Endothelial cell of umbilical vein (primary cell): ENCODE data around the gene CBLL1. TPM values are rescaled to one million over a fixed set of nuclear protein-coding genes. Genes with fewer than 3 reads are reported as not detected.

Experiments
- BruUV-seq: library from RNA; stranded (reverse); fragments of 400-500 nt; replicated peaks from 2 replicates; lab custom pipeline; 2021; lab: Mats Ljungman, UMichigan
- CTCF ChIA-PET: fragments of 300-600, 350-600 bp; sonication (Branson Sonifier 250); formaldehyde crosslinking; loops from one replicate; lab custom pipeline; 2021; ENCODE audit warnings: antibody characterized with exemption, inconsistent platforms; lab: Charles Lee
- POLR2A ChIA-PET: fragments of 300-600, 350-600 bp; sonication (Branson Sonifier 250); formaldehyde crosslinking; loops from one replicate; lab custom pipeline; 2021; ENCODE audit warnings: antibody characterized with exemption, inconsistent platforms; lab: Charles Lee
- DNase-seq: peaks from one replicate; pipeline ENCODE4 v3.0.0-alpha.2; 2011; ENCODE audit warnings: low read depth, low spot score
- FAIRE-seq: peaks from 2 replicates; lab custom pipeline; 2011; peaks lifted over from hg19 to GRCh38; lab: Jason Lieb, UNC
- H2AFZ ChIP-seq: 2 replicates; pipeline ENCODE4 v1.6.0; 2012; ENCODE audit warnings: low read depth, low read length, control low read depth, inconsistent platforms
- H3K27ac ChIP-seq: 2 replicates; pipeline ENCODE4 v1.5.1; 2011; ENCODE audit warnings: low read depth, mild to moderate bottlenecking, control low read depth, low read length, moderate library complexity; ENCODE audit not compliant: insufficient read depth
- H3K27me3 ChIP-seq, 2 experiments: 2 replicates each; pipeline versions ENCODE4 v1.6.0 to v1.6.1; 2011; ENCODE audit warnings: low read length in 2 of 2, mixed read lengths in 1 of 2; ENCODE audit not compliant: control insufficient read depth in 2 of 2, insufficient read depth in 2 of 2
- H3K36me3 ChIP-seq, 2 experiments: 2 replicates in 1 of 2; 3 replicates in 1 of 2; pipeline ENCODE4 v1.5.1; 2011; ENCODE audit warnings: low read length in 2 of 2, mild to moderate bottlenecking in 1 of 2, moderate library complexity in 1 of 2; ENCODE audit not compliant: control insufficient read depth in 2 of 2, insufficient read depth in 2 of 2; ENCODE audit errors: extremely low read depth in 1 of 2
- H3K4me1 ChIP-seq: 3 replicates; pipeline ENCODE4 v1.5.1; 2011; ENCODE audit warnings: mild to moderate bottlenecking, low read length; ENCODE audit not compliant: control insufficient read depth, insufficient read depth; ENCODE audit errors: extremely low read depth
- H3K4me2 ChIP-seq: 2 replicates; pipeline ENCODE4 v1.6.1; 2011; ENCODE audit warnings: low read length, control low read depth, mixed read lengths; ENCODE audit not compliant: insufficient read depth
- H3K4me3 ChIP-seq, 3 experiments: fragments of 200-600 bp in 1 of 3; sonication (generic), shearing (Covaris generic) in 1 of 3; replicated peaks in 1 of 3; 2 replicates each; pipeline ENCODE4 v1.5.1; 2011 to 2016; ENCODE audit warnings: control low read depth in 3 of 3, low read length in 3 of 3, mild to moderate bottlenecking in 2 of 3, inconsistent platforms in 1 of 3, low read depth in 1 of 3, moderate library complexity in 1 of 3; ENCODE audit not compliant: insufficient read depth in 1 of 3
- H3K79me2 ChIP-seq: 2 replicates; pipeline ENCODE4 v1.6.0; 2012; ENCODE audit warnings: low read length, inconsistent platforms; ENCODE audit not compliant: control insufficient read depth, insufficient read depth
- H3K9ac ChIP-seq: replicated peaks from 2 replicates; pipeline ENCODE3; 2011; ENCODE audit warnings: low read length, control low read depth; ENCODE audit not compliant: insufficient read depth; ENCODE audit errors: extremely low read depth
- H3K9me1 ChIP-seq: replicated peaks from 3 replicates; pipeline ENCODE4 v1.6.0; 2011; ENCODE audit warnings: mild to moderate bottlenecking, low read length; ENCODE audit not compliant: control insufficient read depth, insufficient read depth; ENCODE audit errors: extremely low read depth
- H3K9me3 ChIP-seq: replicated peaks from 2 replicates; pipeline ENCODE4 v1.5.1; 2012; ENCODE audit warnings: low read length, inconsistent platforms; ENCODE audit not compliant: control insufficient read depth, insufficient read depth
- H4K20me1 ChIP-seq: replicated peaks from 2 replicates; pipeline ENCODE3; 2011; ENCODE audit warnings: mild to moderate bottlenecking, low read length; ENCODE audit not compliant: control insufficient read depth, insufficient read depth; ENCODE audit errors: extremely low read depth
- CTCF ChIP-seq, 2 donors: IDR thresholded peaks; 1 replicate in 1 of 2; 2 replicates in 1 of 2; pipeline ENCODE4 v1.5.1; 2011; ENCODE audit warnings: low read length in 2 of 2, mild to moderate bottlenecking in 2 of 2, moderate library complexity in 2 of 2, control low read depth in 1 of 2, inconsistent platforms in 1 of 2, low read depth in 1 of 2; ENCODE audit not compliant: insufficient read depth in 1 of 2; ENCODE audit errors: extremely low read depth in 1 of 2
- EZH2 ChIP-seq: IDR thresholded peaks from 2 replicates; pipeline ENCODE4 v1.6.1; 2012; ENCODE audit warnings: borderline replicate concordance, low read depth, mild to moderate bottlenecking, moderate library complexity, low read length, inconsistent platforms; ENCODE audit not compliant: severe bottlenecking
- GATA2 ChIP-seq: IDR thresholded peaks from 2 replicates; pipeline ENCODE4 v1.7.0; 2011; ENCODE audit warnings: low read depth, mild to moderate bottlenecking, moderate library complexity, mixed read lengths, low read length; ENCODE audit not compliant: insufficient read length, insufficient read depth
- MAX ChIP-seq: IDR thresholded peaks from 2 replicates; pipeline ENCODE4 v1.6.1; 2011; ENCODE audit not compliant: insufficient read depth, insufficient read length
- MYC ChIP-seq: IDR thresholded peaks from one replicate; pipeline ENCODE4 v1.6.1; 2011; ENCODE audit warnings: mild to moderate bottlenecking, low read depth, low read length
- POLR2A ChIP-seq: IDR thresholded peaks from 2 replicates; pipeline ENCODE4 v1.6.1; 2012; ENCODE audit warnings: low read depth, mild to moderate bottlenecking, control low read depth, low read length
- dilution Hi-C: fragments of 300-500 bp; cut with MboI; formaldehyde crosslinking; loops from one replicate; pipeline ENCODE4 v1.15.0; 2019; ENCODE audit warnings: low sequenced_read_pairs; ENCODE audit not compliant: extremely low pct_ligation_motif_present
- intact Hi-C: fragments of 100-400 bp; cut with micrococcal nuclease; formaldehyde crosslinking; loops from one replicate; pipeline ENCODE4 v1.10.0; 2022
- polyA plus RNA-seq, 4 experiments: library from polyadenylated mRNA; depleted of rRNA in 3 of 4; stranded (reverse) in 3 of 4; unstranded in 1 of 4; fragments of >200 nt; gene quantifications; 2 replicates each; pipeline versions ENCODE4 v1.2.1 to v1.2.3, GENCODE V29; 2011 to 2012; ENCODE audit warnings: missing spikeins in 1 of 4
- total RNA-seq: library from RNA; stranded (reverse); gene quantifications from 2 replicates; pipeline ENCODE4 v1.2.3, GENCODE V29; 2021

The CBLL1 gene
- total and polyA plus RNA-seq, 2 donors (not counting 3 experiments of a cell fraction or from before 2014, with no cell fraction given): 23.1 to 30.6 TPM

GRCh38 chr7:107782374-107782773 lies 38.4 kb downstream of the CBLL1 start:
- Histone ChIP-seq H3K79me2 (no peaks in the 10 kb centered on the region), H3K9ac (no peak overlapping the region), H3K9me1 (no peaks in the 10 kb centered on the region), H3K4me3 (no peak overlapping the region), H3K4me1 (no peaks in the 10 kb centered on the region), H3K9me3 (no peaks in the 10 kb centered on the region), H3K4me2 (no peak overlapping the region), H3K36me3 (no peaks in the 10 kb centered on the region), H4K20me1 (no peaks in the 10 kb centered on the region), H3K27ac (no peak overlapping the region), H3K27me3 (peaks cover 14 to 30% of the 10 kb centered on the region in 2 experiments), H2AFZ (no peak overlapping the region)
- POLR2A ChIA-PET: no interaction called here
- no TSS peak for BruUV-seq
- intact Hi-C loops (no loop called here), dilution Hi-C loops (no loop called here)
- FAIRE-seq (no peak), DNase-seq (no peak)
- no peak for TF ChIP-seq MAX
- CTCF ChIA-PET: no interaction called here

GRCh38 chr7:107783648-107784047 lies 39.7 kb downstream of the CBLL1 start:
- Histone ChIP-seq H2AFZ (no peak overlapping the region), H3K4me2 (no peak overlapping the region), H3K27me3 (peaks cover 16 to 34% of the 10 kb centered on the region in 2 experiments), H3K9me3 (no peaks in the 10 kb centered on the region), H3K9me1 (no peaks in the 10 kb centered on the region), H4K20me1 (no peaks in the 10 kb centered on the region), H3K27ac (no peak overlapping the region), H3K36me3 (no peaks in the 10 kb centered on the region), H3K9ac (no peak overlapping the region), H3K4me1 (no peaks in the 10 kb centered on the region), H3K79me2 (no peaks in the 10 kb centered on the region), H3K4me3 (no peak overlapping the region)
- POLR2A ChIA-PET: no interaction called here
- dilution Hi-C loops (no loop called here), intact Hi-C loops (no loop called here)
- no peak for TF ChIP-seq EZH2
- no peak for TF ChIP-seq POLR2A
- TF ChIP-seq GATA2: no peak
- no peak for TF ChIP-seq MAX
- TF ChIP-seq CTCF (IDR thresholded peaks at IDR 0.05; ENCODE audit: extremely low read depth in 1 of 2, insufficient read depth in 1 of 2, low read depth in 1 of 2, low read length in 2 of 2): no peak
- no peak for TF ChIP-seq MYC
- FAIRE-seq: no peak
- CTCF ChIA-PET: interaction anchor here (1.9 kb wide), 1 partner anchor 10 kb away, joined by 4 read pairs; no protein-coding TSS in a partner anchor
- BruUV-seq: no TSS peak
- no peak for DNase-seq
